ENCODE measurements around the gene EXOSC9. TPM values are rescaled to one million over a fixed set of nuclear protein-coding genes. Genes with fewer than 3 reads are reported as not detected.

Gene EXOSC9
- total RNA-seq, 1 experiment from 2014 or later: 69.1 TPM

- no peak overlapping the region for H2BK12ac ChIP-seq (ENCODE audit: insufficient read length, low read depth, low read length)
- peak overlapping the region; percentile 82 for H3K9ac ChIP-seq (ENCODE audit: extremely low read depth, insufficient read length, low read length)
- DNase-seq: peak; percentile 32
These were observed 21.8 kb downstream of the EXOSC9 start for GRCh38 chr4:121822796-121823504.

More at GRCh38 chr4:121822796-121823504, 21.8 kb downstream of the EXOSC9 start:
- Histone ChIP-seq H4K5ac (ENCODE audit: insufficient read length, low read depth, low read length) (no peak overlapping the region), H4K91ac (ENCODE audit: insufficient read length, low read depth, low read length) (no peak overlapping the region), H2BK120ac (ENCODE audit: low read depth, low read length, poor library complexity, severe bottlenecking) (no peak overlapping the region), H2AFZ (ENCODE audit: low read length) (no peak overlapping the region), H3K14ac (ENCODE audit: insufficient read depth, low read length) (peak overlapping the region; percentile 89), H3T11ph (ENCODE audit: low read length) (no peak overlapping the region), H4K8ac (replicated peaks; ENCODE audit: insufficient read length, low read depth, low read length) (no peak overlapping the region), H3K4me2 (ENCODE audit: insufficient read depth, insufficient read length, low read length) (peak overlapping the region; percentile 64), H3K18ac (ENCODE audit: insufficient read length, low read depth, low read length) (peak overlapping the region; percentile 89), H2BK15ac (ENCODE audit: low read depth, low read length) (no peak overlapping the region), H2AK5ac (ENCODE audit: insufficient read length, low read length) (no peak overlapping the region), H3K79me1 (ENCODE audit: insufficient read depth, low read depth, low read length, poor library complexity, severe bottlenecking) (peaks cover 4% of the 10 kb centered on the region), H3K27ac (ENCODE audit: insufficient read length, low read depth, low read length) (no peak overlapping the region), H2BK20ac (ENCODE audit: low read depth, low read length, poor library complexity, severe bottlenecking) (no peak overlapping the region), H3K4ac (ENCODE audit: low read depth, low read length) (no peak overlapping the region; the same call in 1 of the 2 replicates), H4K20me1 (ENCODE audit: control insufficient read depth, insufficient read depth, insufficient read length) (no peaks in the 10 kb centered on the region), H3K4me1 (ENCODE audit: insufficient read depth, low read length) (no peaks in the 10 kb centered on the region), H3K56ac (ENCODE audit: insufficient read length, low read depth, low read length) (no peak overlapping the region), H2BK5ac (ENCODE audit: insufficient read length, low read length) (no peak overlapping the region), H3K79me2 (ENCODE audit: insufficient read depth, low read length) (peaks cover 8% of the 10 kb centered on the region; the same call in 1 of the 2 replicates), H3K23me2 (ENCODE audit: insufficient read length, low read depth, low read length, poor library complexity, severe bottlenecking) (peaks cover 8% of the 10 kb centered on the region), H3K23ac (ENCODE audit: insufficient read length, low read depth, low read length) (no peak overlapping the region), H3K27me3 (ENCODE audit: insufficient read depth, low read length) (no peaks in the 10 kb centered on the region), H3K9me3 (ENCODE audit: control insufficient read depth, low read depth, low read length) (no peaks in the 10 kb centered on the region)
- TF ChIP-seq CTCF (conservative IDR thresholded peaks at IDR 0.05): 0 out of 3 replicates have a peak, but pooled peaks have one; percentile 25
- no peaks in the 10 kb centered on the region for H3K9me3 Mint-ChIP-seq
- H3K27me3 Mint-ChIP-seq (ENCODE audit: low read depth): no peaks in the 10 kb centered on the region
- peaks cover 8 to 14% of the 10 kb centered on the region in 2 experiments for H3K4me1 Mint-ChIP-seq
- H3K4me3 Mint-ChIP-seq: peak overlapping the region; percentile 99 to 100
- H3K27ac Mint-ChIP-seq: peak overlapping the region; percentile 90 to 98 (median 94)
- no CpG with 5 or more reads among the region's 30 CpGs for WGBS (ENCODE audit: extremely low coverage, insufficient read length, low lambda C conversion rate)
- peaks cover 33 to 43% (median 42%) of the 10 kb centered on the region in 3 experiments for H3K36me3 Mint-ChIP-seq (ENCODE audit: insufficient read depth in 1 of 3, low read depth in 3 of 3)

Data from H9 (cell line).